Ishikawa (cell line): ENCODE measurements around the gene SYCN.

ENCODE experiments used
- CEBPB ChIP-seq: IDR thresholded peaks from 2 replicates; pipeline ENCODE4 v1.6.1; 2012
- FOXM1 ChIP-seq: IDR thresholded peaks from 2 replicates; pipeline ENCODE4 v1.6.1; 2012; ENCODE audit warnings: low read depth, borderline replicate concordance
- NFIC ChIP-seq: IDR thresholded peaks from 2 replicates; pipeline ENCODE4 v1.6.1; 2012
- TAF1 ChIP-seq: IDR thresholded peaks from 2 replicates; pipeline ENCODE4 v1.6.1; 2012; ENCODE audit warnings: low read depth, mild to moderate bottlenecking
- TEAD4 ChIP-seq: IDR thresholded peaks from 2 replicates; pipeline ENCODE4 v1.6.1; 2012
- TF ChIP-seq, protein P1 (sequence below): IDR thresholded peaks from 2 replicates; pipeline ENCODE4 v1.6.1; 2012
- TF ChIP-seq, protein P2 (sequence below): IDR thresholded peaks from 2 replicates; pipeline ENCODE4 v1.6.1; 2012

DNA sequence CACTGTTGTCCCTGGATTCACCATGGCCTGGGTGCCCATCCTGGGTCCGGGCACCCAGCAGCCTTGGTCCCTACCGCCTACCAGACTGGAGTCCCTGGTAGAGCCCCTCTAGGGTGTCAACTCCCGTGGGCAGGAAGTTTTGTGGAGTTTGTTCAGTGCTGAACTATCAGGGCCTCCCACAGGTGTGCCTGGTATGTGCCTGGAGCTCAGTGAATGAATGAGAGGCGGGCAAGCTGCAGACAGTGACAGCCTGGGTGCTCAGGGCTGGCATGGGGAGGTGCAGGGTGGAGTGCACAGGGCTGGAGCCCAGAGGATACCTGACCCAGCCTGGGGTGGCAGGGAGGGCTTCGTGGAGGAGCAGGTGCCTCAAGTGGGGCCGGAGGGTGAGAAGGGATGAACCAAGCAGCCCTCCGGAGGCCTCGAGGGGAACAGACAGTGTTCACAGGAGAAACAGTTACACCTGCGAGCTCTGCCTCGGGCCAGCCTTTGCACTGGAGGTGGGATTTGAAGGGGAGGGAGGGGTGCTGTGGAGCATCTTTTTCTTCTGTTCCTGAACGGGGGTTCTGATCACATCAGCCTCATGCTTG lies 48.9 kb downstream of the SYCN start:
- TF ChIP-seq, protein P1, sequence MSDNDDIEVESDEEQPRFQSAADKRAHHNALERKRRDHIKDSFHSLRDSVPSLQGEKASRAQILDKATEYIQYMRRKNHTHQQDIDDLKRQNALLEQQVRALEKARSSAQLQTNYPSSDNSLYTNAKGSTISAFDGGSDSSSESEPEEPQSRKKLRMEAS: no peak
- TF ChIP-seq NFIC (no peak), FOXM1 (no peak), TAF1 (no peak), TEAD4 (no peak), CEBPB (no peak)
- TF ChIP-seq, protein P2, sequence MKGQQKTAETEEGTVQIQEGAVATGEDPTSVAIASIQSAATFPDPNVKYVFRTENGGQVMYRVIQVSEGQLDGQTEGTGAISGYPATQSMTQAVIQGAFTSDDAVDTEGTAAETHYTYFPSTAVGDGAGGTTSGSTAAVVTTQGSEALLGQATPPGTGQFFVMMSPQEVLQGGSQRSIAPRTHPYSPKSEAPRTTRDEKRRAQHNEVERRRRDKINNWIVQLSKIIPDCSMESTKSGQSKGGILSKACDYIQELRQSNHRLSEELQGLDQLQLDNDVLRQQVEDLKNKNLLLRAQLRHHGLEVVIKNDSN: no peak
